ENCODE measurements around the gene CALD1.

The CALD1 gene

GRCh38 chr7:134991469-134992339 is 212.3 kb downstream of the CALD1 start:
- peak overlapping the region; percentile 13 for H3K4me2 ChIP-seq (ENCODE audit: low read length, poor library complexity, severe bottlenecking)

GRCh38 chr7:134992626-134993179 is 213.3 kb downstream of the CALD1 start:
- H3K9ac ChIP-seq (ENCODE audit: low read length): no peak overlapping the region
- no peaks in the 10 kb centered on the region for H3K9me3 ChIP-seq (ENCODE audit: control insufficient read depth, low read length)
- no peak overlapping the region for H3K18ac ChIP-seq (ENCODE audit: low read depth in 1 of 2, low read length in 2 of 2)
- H2BK5ac ChIP-seq (ENCODE audit: low read depth, low read length, poor library complexity, severe bottlenecking): no peak overlapping the region
- no peak overlapping the region for H3K14ac ChIP-seq (ENCODE audit: low read length in 2 of 2)
- H3K27me3 ChIP-seq (ENCODE audit: control insufficient read depth in 1 of 2, insufficient read depth in 1 of 2, low read length in 2 of 2): no peaks in the 10 kb centered on the region
- no peak overlapping the region for H2BK15ac ChIP-seq (ENCODE audit: low read depth, poor library complexity, severe bottlenecking)
- H2BK12ac ChIP-seq (ENCODE audit: low read length in 2 of 2): no peak overlapping the region
- H2AFZ ChIP-seq (ENCODE audit: low read depth, low read length): no peak overlapping the region
- peaks cover 3 to 33% of the 10 kb centered on the region in 2 experiments for H3K36me3 ChIP-seq (ENCODE audit: control insufficient read depth in 1 of 2, insufficient read depth in 2 of 2, low read depth in 1 of 2, low read length in 2 of 2)
- H4K8ac ChIP-seq (ENCODE audit: low read length): no peak overlapping the region
- no peak for DNase-seq
- no peak overlapping the region for H4K91ac ChIP-seq (ENCODE audit: low read length)
- no peak overlapping the region for H3K23ac ChIP-seq (ENCODE audit: low read length in 2 of 2)
- H3K4me2 ChIP-seq (ENCODE audit: low read length, poor library complexity, severe bottlenecking): peak overlapping the region; percentile 10
- H3K4me1 ChIP-seq (ENCODE audit: control insufficient read depth, insufficient read depth, low read depth, low read length): peaks cover 4% of the 10 kb centered on the region
- H3K4me3 ChIP-seq (ENCODE audit: insufficient read depth in 1 of 2, low read depth in 1 of 2, low read length in 2 of 2): no peak overlapping the region
- H3K79me1 ChIP-seq (replicated peaks; ENCODE audit: low read length, poor library complexity, severe bottlenecking): peaks cover 2% of the 10 kb centered on the region
- peak overlapping the region; percentile 31 for H2AK5ac ChIP-seq (ENCODE audit: low read length, severe bottlenecking)
- H3K4ac ChIP-seq (ENCODE audit: low read depth in 1 of 2, low read length in 2 of 2): no peak overlapping the region
- H2BK120ac ChIP-seq (ENCODE audit: low read depth, low read length): no peak overlapping the region
- WGBS: 96% methylated on average over 4 of the region's 6 CpGs
- H3K27ac ChIP-seq (ENCODE audit: low read length, poor library complexity, severe bottlenecking): peak overlapping the region; percentile 94

More at GRCh38 chr7:134991469-134992339, 212.3 kb downstream of the CALD1 start:
- Histone ChIP-seq H4K91ac (ENCODE audit: low read length) (no peak overlapping the region), H3K4me1 (ENCODE audit: control insufficient read depth, insufficient read depth, low read depth, low read length) (peaks cover 4% of the 10 kb centered on the region), H2BK15ac (ENCODE audit: low read depth, poor library complexity, severe bottlenecking) (no peak overlapping the region), H3K4ac (ENCODE audit: low read depth in 1 of 2, low read length in 2 of 2) (no peak overlapping the region), H3K23ac (ENCODE audit: low read length in 2 of 2) (no peak overlapping the region), H2BK120ac (ENCODE audit: low read depth, low read length) (no peak overlapping the region), H3K9ac (ENCODE audit: low read length) (no peak overlapping the region), H3K14ac (ENCODE audit: low read length in 2 of 2) (no peak overlapping the region), H3K79me1 (replicated peaks; ENCODE audit: low read length, poor library complexity, severe bottlenecking) (peaks cover 4% of the 10 kb centered on the region), H2BK5ac (ENCODE audit: low read depth, low read length, poor library complexity, severe bottlenecking) (no peak overlapping the region), H3K27ac (ENCODE audit: low read length, poor library complexity, severe bottlenecking) (peak overlapping the region; percentile 94), H3K4me3 (ENCODE audit: insufficient read depth in 1 of 2, low read depth in 1 of 2, low read length in 2 of 2) (no peak overlapping the region), H2AK5ac (ENCODE audit: low read length, severe bottlenecking) (peak overlapping the region; percentile 46), H2BK12ac (ENCODE audit: low read length in 2 of 2) (no peak overlapping the region), H3K36me3 (ENCODE audit: control insufficient read depth in 1 of 2, insufficient read depth in 2 of 2, low read depth in 1 of 2, low read length in 2 of 2) (peaks cover 0 to 33% of the 10 kb centered on the region in 2 experiments), H3K27me3 (ENCODE audit: control insufficient read depth in 1 of 2, insufficient read depth in 1 of 2, low read length in 2 of 2) (no peaks in the 10 kb centered on the region), H4K8ac (ENCODE audit: low read length) (no peak overlapping the region), H2AFZ (ENCODE audit: low read depth, low read length) (no peak overlapping the region), H3K9me3 (ENCODE audit: control insufficient read depth, low read length) (no peaks in the 10 kb centered on the region), H3K18ac (ENCODE audit: low read depth in 1 of 2, low read length in 2 of 2) (no peak overlapping the region)
- WGBS: 100% methylated on average over 1 of the region's 2 CpGs
- no peak for DNase-seq

- no peak overlapping the region for H2AFZ ChIP-seq (ENCODE audit: low read depth, low read length)
- H2BK15ac ChIP-seq (ENCODE audit: low read depth, poor library complexity, severe bottlenecking): no peak overlapping the region
- no peak overlapping the region for H3K9ac ChIP-seq (ENCODE audit: low read length)
- H3K18ac ChIP-seq (ENCODE audit: low read depth in 1 of 2, low read length in 2 of 2): no peak overlapping the region
- peaks cover 4% of the 10 kb centered on the region for H3K4me1 ChIP-seq (ENCODE audit: control insufficient read depth, insufficient read depth, low read depth, low read length)
- DNase-seq: no peak
- no peak overlapping the region for H2BK5ac ChIP-seq (ENCODE audit: low read depth, low read length, poor library complexity, severe bottlenecking)
- no peak overlapping the region for H2AK5ac ChIP-seq (ENCODE audit: low read length, severe bottlenecking)
- H3K36me3 ChIP-seq (ENCODE audit: control insufficient read depth in 1 of 2, insufficient read depth in 2 of 2, low read depth in 1 of 2, low read length in 2 of 2): peaks cover 3 to 33% of the 10 kb centered on the region in 2 experiments
- no peak overlapping the region for H4K8ac ChIP-seq (ENCODE audit: low read length)
- no peak overlapping the region for H2BK12ac ChIP-seq (ENCODE audit: low read length in 2 of 2)
- H3K4me3 ChIP-seq (ENCODE audit: insufficient read depth in 1 of 2, low read depth in 1 of 2, low read length in 2 of 2): no peak overlapping the region
- WGBS: 96% methylated on average over 2 of the region's 2 CpGs
- H3K27ac ChIP-seq (ENCODE audit: low read length, poor library complexity, severe bottlenecking): no peak overlapping the region
- no peak overlapping the region for H3K14ac ChIP-seq (ENCODE audit: low read length in 2 of 2)
- H3K79me1 ChIP-seq (replicated peaks; ENCODE audit: low read length, poor library complexity, severe bottlenecking): peaks cover 2% of the 10 kb centered on the region
- no peaks in the 10 kb centered on the region for H3K9me3 ChIP-seq (ENCODE audit: control insufficient read depth, low read length)
- no peaks in the 10 kb centered on the region for H3K27me3 ChIP-seq (ENCODE audit: control insufficient read depth in 1 of 2, insufficient read depth in 1 of 2, low read length in 2 of 2)
- H3K4ac ChIP-seq (ENCODE audit: low read depth in 1 of 2, low read length in 2 of 2): no peak overlapping the region
- no peak overlapping the region for H3K23ac ChIP-seq (ENCODE audit: low read length in 2 of 2)
- H4K91ac ChIP-seq (ENCODE audit: low read length): no peak overlapping the region
- H3K4me2 ChIP-seq (ENCODE audit: low read length, poor library complexity, severe bottlenecking): no peak overlapping the region
- no peak overlapping the region for H2BK120ac ChIP-seq (ENCODE audit: low read depth, low read length)
Measured at GRCh38 chr7:134993877-134994456, 214.5 kb downstream of the CALD1 start.
